ENCODE results near the gene DCST1. TPM values are rescaled to one million over a fixed set of nuclear protein-coding genes. Genes with fewer than 3 reads are reported as not detected.
A peak's percentile ranks its signal among the peaks of the same experiment; 100 is the strongest.

Gene DCST1
- total and polyA plus RNA-seq, 2 of the 13 experiments (the other 11 are each of a cell fraction or from before 2014, with no cell fraction given): 0.04 TPM; not detected in 1

- TF ChIP-seq GZF1 (CRISPR knock-in tag; IDR thresholded peaks at IDR 0.05) (peak; percentile 83; the same call in 1 of the 2 replicates), SMYD3 (CRISPR knock-in tag; IDR thresholded peaks at IDR 0.05) (no peak), POLR2G (IDR thresholded peaks at IDR 0.05; ENCODE audit: low read depth, low read length) (peak; percentile 58), BCL6 (CRISPR knock-in tag; IDR thresholded peaks at IDR 0.05) (peak; percentile 61; the same call in 1 of the 2 replicates), U2AF2 (IDR thresholded peaks at IDR 0.05; ENCODE audit: low read depth, low read length) (no peak), TAF15 (IDR thresholded peaks at IDR 0.05; ENCODE audit: low read depth, low read length, poor library complexity, severe bottlenecking) (peak; percentile 36), ZNF7 (CRISPR knock-in tag; IDR thresholded peaks at IDR 0.05) (no peak), NFKB2 (CRISPR knock-in tag; IDR thresholded peaks at IDR 0.05; ENCODE audit: borderline replicate concordance) (peak; percentile 85; the same call in 1 of the 2 replicates), ZNF720 (CRISPR knock-in tag; IDR thresholded peaks at IDR 0.05) (no peak), ZFX (CRISPR knock-in tag; IDR thresholded peaks at IDR 0.05; ENCODE audit: low read depth) (peak; percentile 74), ZNF775 (CRISPR knock-in tag; IDR thresholded peaks at IDR 0.05; ENCODE audit: borderline replicate concordance) (no peak), ZNF570 (CRISPR knock-in tag; IDR thresholded peaks at IDR 0.05; ENCODE audit: borderline replicate concordance) (no peak), ERF (CRISPR knock-in tag; IDR thresholded peaks at IDR 0.05) (peak; percentile 82; the same call in 1 of the 2 replicates), EHMT2 (IDR thresholded peaks at IDR 0.05; ENCODE audit: borderline replicate concordance, low read depth, low read length) (no peak), MAFK (conservative IDR thresholded peaks at IDR 0.05 in 1 of 2, IDR thresholded peaks at IDR 0.05 in 1 of 2; ENCODE audit: low read length in 2 of 2) (no peak), HOXD1 (CRISPR knock-in tag; IDR thresholded peaks at IDR 0.05) (peak; percentile 62; the same call in 1 of the 2 replicates), ZNF3 (CRISPR knock-in tag; IDR thresholded peaks at IDR 0.05) (no peak), RNF2 (conservative IDR thresholded peaks at IDR 0.05; ENCODE audit: low read depth) (peak; percentile 37; the same call in 1 of the 2 replicates), ZNF772 (CRISPR knock-in tag; IDR thresholded peaks at IDR 0.05) (peak; percentile 81), NR2C2 (CRISPR knock-in tag; IDR thresholded peaks at IDR 0.05; ENCODE audit: borderline replicate concordance) (no peak; the same call in 1 of the 2 replicates), GATAD1 (CRISPR knock-in tag; IDR thresholded peaks at IDR 0.05) (peak; percentile 71), SALL1 (CRISPR knock-in tag; IDR thresholded peaks at IDR 0.05) (peak; percentile 84), PRPF4 (IDR thresholded peaks at IDR 0.05; ENCODE audit: low read depth, low read length, poor library complexity, severe bottlenecking) (no peak), ATM (IDR thresholded peaks at IDR 0.05; ENCODE audit: borderline replicate concordance) (no peak)
- TF ChIP-seq, protein P1, sequence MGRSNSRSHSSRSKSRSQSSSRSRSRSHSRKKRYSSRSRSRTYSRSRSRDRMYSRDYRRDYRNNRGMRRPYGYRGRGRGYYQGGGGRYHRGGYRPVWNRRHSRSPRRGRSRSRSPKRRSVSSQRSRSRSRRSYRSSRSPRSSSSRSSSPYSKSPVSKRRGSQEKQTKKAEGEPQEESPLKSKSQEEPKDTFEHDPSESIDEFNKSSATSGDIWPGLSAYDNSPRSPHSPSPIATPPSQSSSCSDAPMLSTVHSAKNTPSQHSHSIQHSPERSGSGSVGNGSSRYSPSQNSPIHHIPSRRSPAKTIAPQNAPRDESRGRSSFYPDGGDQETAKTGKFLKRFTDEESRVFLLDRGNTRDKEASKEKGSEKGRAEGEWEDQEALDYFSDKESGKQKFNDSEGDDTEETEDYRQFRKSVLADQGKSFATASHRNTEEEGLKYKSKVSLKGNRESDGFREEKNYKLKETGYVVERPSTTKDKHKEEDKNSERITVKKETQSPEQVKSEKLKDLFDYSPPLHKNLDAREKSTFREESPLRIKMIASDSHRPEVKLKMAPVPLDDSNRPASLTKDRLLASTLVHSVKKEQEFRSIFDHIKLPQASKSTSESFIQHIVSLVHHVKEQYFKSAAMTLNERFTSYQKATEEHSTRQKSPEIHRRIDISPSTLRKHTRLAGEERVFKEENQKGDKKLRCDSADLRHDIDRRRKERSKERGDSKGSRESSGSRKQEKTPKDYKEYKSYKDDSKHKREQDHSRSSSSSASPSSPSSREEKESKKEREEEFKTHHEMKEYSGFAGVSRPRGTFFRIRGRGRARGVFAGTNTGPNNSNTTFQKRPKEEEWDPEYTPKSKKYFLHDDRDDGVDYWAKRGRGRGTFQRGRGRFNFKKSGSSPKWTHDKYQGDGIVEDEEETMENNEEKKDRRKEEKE (IDR thresholded peaks at IDR 0.05): no peak
- TF ChIP-seq, protein P2, sequence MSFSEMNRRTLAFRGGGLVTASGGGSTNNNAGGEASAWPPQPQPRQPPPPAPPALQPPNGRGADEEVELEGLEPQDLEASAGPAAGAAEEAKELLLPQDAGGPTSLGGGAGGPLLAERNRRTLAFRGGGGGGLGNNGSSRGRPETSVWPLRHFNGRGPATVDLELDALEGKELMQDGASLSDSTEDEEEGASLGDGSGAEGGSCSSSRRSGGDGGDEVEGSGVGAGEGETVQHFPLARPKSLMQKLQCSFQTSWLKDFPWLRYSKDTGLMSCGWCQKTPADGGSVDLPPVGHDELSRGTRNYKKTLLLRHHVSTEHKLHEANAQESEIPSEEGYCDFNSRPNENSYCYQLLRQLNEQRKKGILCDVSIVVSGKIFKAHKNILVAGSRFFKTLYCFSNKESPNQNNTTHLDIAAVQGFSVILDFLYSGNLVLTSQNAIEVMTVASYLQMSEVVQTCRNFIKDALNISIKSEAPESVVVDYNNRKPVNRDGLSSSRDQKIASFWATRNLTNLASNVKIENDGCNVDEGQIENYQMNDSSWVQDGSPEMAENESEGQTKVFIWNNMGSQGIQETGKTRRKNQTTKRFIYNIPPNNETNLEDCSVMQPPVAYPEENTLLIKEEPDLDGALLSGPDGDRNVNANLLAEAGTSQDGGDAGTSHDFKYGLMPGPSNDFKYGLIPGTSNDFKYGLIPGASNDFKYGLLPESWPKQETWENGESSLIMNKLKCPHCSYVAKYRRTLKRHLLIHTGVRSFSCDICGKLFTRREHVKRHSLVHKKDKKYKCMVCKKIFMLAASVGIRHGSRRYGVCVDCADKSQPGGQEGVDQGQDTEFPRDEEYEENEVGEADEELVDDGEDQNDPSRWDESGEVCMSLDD (CRISPR knock-in tag; IDR thresholded peaks at IDR 0.05; ENCODE audit: borderline replicate concordance): peak; percentile 69; the same call in 1 of the 2 replicates
Observed at GRCh38 chr1:155017041-155017945, 16.3 kb upstream of the DCST1 start (continued).
